Endodermal cell (in vitro differentiated cells): ENCODE measurements around the gene CLSTN2. TPM values are rescaled to one million over a fixed set of nuclear protein-coding genes. Genes with fewer than 3 reads are reported as not detected.

Source experiments
- DNase-seq: peaks from one replicate; pipeline ENCODE4 v3.0.0-alpha.2; 2017
- H3K27ac ChIP-seq: 2 replicates; pipeline ENCODE4 v1.5.1; 2013; ENCODE audit warnings: mild to moderate bottlenecking, low read depth, low read length, moderate library complexity
- H3K27me3 ChIP-seq: 2 replicates; pipeline ENCODE4 v1.6.1; 2013; ENCODE audit warnings: mild to moderate bottlenecking, low read length, moderate library complexity; ENCODE audit not compliant: insufficient read depth, control insufficient read depth, poor library complexity, severe bottlenecking
- H3K36me3 ChIP-seq: 2 replicates; pipeline ENCODE4 v1.7.0; 2013; ENCODE audit warnings: mild to moderate bottlenecking, low read length, moderate library complexity; ENCODE audit not compliant: control insufficient read depth, insufficient read depth
- H3K4me1 ChIP-seq: one replicate; pipeline ENCODE4 v1.7.0; 2013; ENCODE audit warnings: low read length; ENCODE audit not compliant: control insufficient read depth, insufficient read depth
- H3K4me3 ChIP-seq: 2 replicates; pipeline ENCODE4 v1.5.1; 2013; ENCODE audit warnings: mild to moderate bottlenecking, low read length, moderate library complexity
- H3K9ac ChIP-seq: 2 replicates; pipeline ENCODE4 v1.6.1; 2013; ENCODE audit warnings: mild to moderate bottlenecking, low read length, moderate library complexity; ENCODE audit not compliant: poor library complexity, severe bottlenecking; ENCODE audit errors: extremely low read depth
- H3K9me3 ChIP-seq: 2 replicates; pipeline ENCODE4 v1.6.1; 2013; ENCODE audit warnings: mild to moderate bottlenecking, low read length, moderate library complexity; ENCODE audit not compliant: control insufficient read depth
- H3K27ac Mint-ChIP-seq: 2 replicates; pipeline ENCODE4 v1.8.0; 2020; ENCODE audit warnings: mixed read lengths
- H3K27me3 Mint-ChIP-seq: 2 replicates; pipeline ENCODE4 v1.8.0; 2021; ENCODE audit warnings: mild to moderate bottlenecking, mixed read lengths; ENCODE audit not compliant: insufficient read depth
- H3K36me3 Mint-ChIP-seq: 2 replicates; pipeline ENCODE4 v1.8.0; 2020; ENCODE audit warnings: low read depth, mixed read lengths
- H3K4me1 Mint-ChIP-seq: 2 replicates; pipeline ENCODE4 v1.8.0; 2020; ENCODE audit warnings: mixed read lengths
- H3K4me3 Mint-ChIP-seq: 2 replicates; pipeline ENCODE4 v1.8.0; 2020; ENCODE audit warnings: mild to moderate bottlenecking, moderate library complexity, mixed read lengths
- H3K9me3 Mint-ChIP-seq: 2 replicates; pipeline ENCODE4 v1.8.0; 2020; ENCODE audit warnings: mild to moderate bottlenecking, mixed read lengths
- WGBS, 2 experiments: methylation state at CpG; one replicate each; pipeline versions ENCODE4 v1.1.5 to v1.1.7; 2013; ENCODE audit warnings: missing lambda C conversion rate in 2 of 2, mixed read lengths in 1 of 2; ENCODE audit not compliant: insufficient coverage in 1 of 2, insufficient read length in 1 of 2; 5-methylcytosine and 5-hydroxymethylcytosine counted together
- total RNA-seq, 2 donors: library from RNA; stranded (reverse); fragmentation: NEBNext Ultra II Directional in 1 of 2; extraction: Animal tissue kit (Norgen Biotek cat#: 25700) in 1 of 2; gene quantifications; 2 replicates in 1 of 2; 3 replicates in 1 of 2; pipeline ENCODE4 v1.2.1, GENCODE V29; 2021
- TF ChIP-seq, protein P1 (sequence below): fragments of 200-600 bp; sonication (generic); conservative IDR thresholded peaks from 2 replicates; pipeline ENCODE4 v1.5.0; 2021; ENCODE audit warnings: antibody characterized with exemption, mild to moderate bottlenecking

The CLSTN2 gene
- total RNA-seq, 2 donors from 2014 or later, result 0.13 to 0.42 TPM

DNA sequence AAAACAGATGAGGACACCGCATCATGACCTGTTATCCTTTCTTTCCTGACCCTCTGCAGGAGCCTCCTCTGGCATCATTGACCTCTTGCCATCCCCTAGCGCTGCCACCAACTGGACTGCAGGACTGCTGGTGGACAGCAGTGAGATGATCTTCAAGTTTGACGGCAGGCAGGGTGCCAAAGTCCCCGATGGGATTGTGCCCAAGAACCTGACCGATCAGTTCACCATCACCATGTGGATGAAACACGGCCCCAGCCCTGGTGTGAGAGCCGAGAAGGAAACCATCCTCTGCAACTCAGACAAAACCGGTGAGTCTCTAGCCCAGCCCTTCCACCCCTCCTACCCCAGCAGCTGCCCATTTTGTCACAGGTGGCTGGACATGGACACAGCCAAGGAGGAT, 524.5 kb downstream of the CLSTN2 start:
- no peaks in the 10 kb centered on the region for H3K9me3 ChIP-seq
- H3K9me3 Mint-ChIP-seq, result no peaks in the 10 kb centered on the region
- no peak overlapping the region for H3K4me3 ChIP-seq
- 93 to 97% methylated on average over 5 to 8 of the region's 8 CpGs for WGBS, 2 experiments
- H3K36me3 Mint-ChIP-seq, result no peaks in the 10 kb centered on the region
- no peaks in the 10 kb centered on the region for H3K27me3 ChIP-seq
- H3K36me3 ChIP-seq, result no peaks in the 10 kb centered on the region
- no peak overlapping the region for H3K27ac Mint-ChIP-seq
- no peaks in the 10 kb centered on the region for H3K4me1 ChIP-seq
- H3K27ac ChIP-seq, result no peak overlapping the region
- H3K4me3 Mint-ChIP-seq, result no peak overlapping the region
- H3K27me3 Mint-ChIP-seq, result peaks cover 19% of the 10 kb centered on the region
- H3K9ac ChIP-seq, result no peak overlapping the region
- DNase-seq, result peak; percentile 21
- no peaks in the 10 kb centered on the region for H3K4me1 Mint-ChIP-seq
- TF ChIP-seq, protein P1, sequence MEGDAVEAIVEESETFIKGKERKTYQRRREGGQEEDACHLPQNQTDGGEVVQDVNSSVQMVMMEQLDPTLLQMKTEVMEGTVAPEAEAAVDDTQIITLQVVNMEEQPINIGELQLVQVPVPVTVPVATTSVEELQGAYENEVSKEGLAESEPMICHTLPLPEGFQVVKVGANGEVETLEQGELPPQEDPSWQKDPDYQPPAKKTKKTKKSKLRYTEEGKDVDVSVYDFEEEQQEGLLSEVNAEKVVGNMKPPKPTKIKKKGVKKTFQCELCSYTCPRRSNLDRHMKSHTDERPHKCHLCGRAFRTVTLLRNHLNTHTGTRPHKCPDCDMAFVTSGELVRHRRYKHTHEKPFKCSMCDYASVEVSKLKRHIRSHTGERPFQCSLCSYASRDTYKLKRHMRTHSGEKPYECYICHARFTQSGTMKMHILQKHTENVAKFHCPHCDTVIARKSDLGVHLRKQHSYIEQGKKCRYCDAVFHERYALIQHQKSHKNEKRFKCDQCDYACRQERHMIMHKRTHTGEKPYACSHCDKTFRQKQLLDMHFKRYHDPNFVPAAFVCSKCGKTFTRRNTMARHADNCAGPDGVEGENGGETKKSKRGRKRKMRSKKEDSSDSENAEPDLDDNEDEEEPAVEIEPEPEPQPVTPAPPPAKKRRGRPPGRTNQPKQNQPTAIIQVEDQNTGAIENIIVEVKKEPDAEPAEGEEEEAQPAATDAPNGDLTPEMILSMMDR, result no peak

GRCh38 chr3:140461250-140461649, 526.3 kb downstream of the CLSTN2 start:
- H3K4me3 ChIP-seq, result no peak overlapping the region

GRCh38 chr3:140463355-140463754, 528.4 kb downstream of the CLSTN2 start:
- Mint-ChIP-seq H3K27ac (no peak overlapping the region), H3K36me3 (no peaks in the 10 kb centered on the region), H3K4me3 (no peak overlapping the region), H3K9me3 (no peaks in the 10 kb centered on the region), H3K4me1 (no peaks in the 10 kb centered on the region), H3K27me3 (peaks cover 50% of the 10 kb centered on the region)
- 85 to 92% methylated on average over 2 of the region's 2 CpGs for WGBS, 2 experiments
- H3K27ac ChIP-seq, result no peak overlapping the region
- H3K27me3 ChIP-seq, result no peaks in the 10 kb centered on the region
- no peak overlapping the region for H3K9ac ChIP-seq
- no peaks in the 10 kb centered on the region for H3K36me3 ChIP-seq
- TF ChIP-seq, protein P1, result no peak
- DNase-seq, result no peak
- H3K4me3 ChIP-seq, result no peak overlapping the region
- H3K4me1 ChIP-seq, result no peaks in the 10 kb centered on the region
- no peaks in the 10 kb centered on the region for H3K9me3 ChIP-seq

More at GRCh38 chr3:140461250-140461649, 526.3 kb downstream of the CLSTN2 start:
- no peaks in the 10 kb centered on the region for H3K9me3 ChIP-seq
- H3K36me3 Mint-ChIP-seq, result no peaks in the 10 kb centered on the region
- no peak overlapping the region for H3K4me3 Mint-ChIP-seq
- H3K27me3 ChIP-seq, result no peaks in the 10 kb centered on the region
- H3K27ac ChIP-seq, result no peak overlapping the region
- no peak overlapping the region for H3K9ac ChIP-seq
- peak; percentile 4 for DNase-seq
- TF ChIP-seq, protein P1, result no peak
- no peak overlapping the region for H3K27ac Mint-ChIP-seq
- WGBS, 2 experiments, result 87 to 89% methylated on average over 2 to 3 of the region's 3 CpGs
- no peaks in the 10 kb centered on the region for H3K4me1 ChIP-seq
- H3K27me3 Mint-ChIP-seq, result peaks cover 37% of the 10 kb centered on the region
- no peaks in the 10 kb centered on the region for H3K9me3 Mint-ChIP-seq
- H3K4me1 Mint-ChIP-seq, result no peaks in the 10 kb centered on the region
- no peaks in the 10 kb centered on the region for H3K36me3 ChIP-seq
